HUES64 (cell line): ENCODE data around the gene CAPN9. TPM values are rescaled to one million over a fixed set of nuclear protein-coding genes. Genes with fewer than 3 reads are reported as not detected.
"Not testable (repeated sequence)": the region's sequence is repeated elsewhere in the genome, so short reads cannot be mapped to it uniquely, and the experiment has no call there.

Experiments used
- H3K27ac ChIP-seq: 2 replicates; pipeline ENCODE4 v1.7.0; 2013; ENCODE audit warnings: low read depth, low read length, inconsistent platforms
- H3K27me3 ChIP-seq: 2 replicates; pipeline ENCODE4 v1.6.1; 2013; ENCODE audit warnings: mild to moderate bottlenecking, low read length; ENCODE audit not compliant: insufficient read depth
- H3K36me3 ChIP-seq: 2 replicates; pipeline ENCODE4 v1.6.1; 2013; ENCODE audit warnings: mild to moderate bottlenecking, low read length; ENCODE audit not compliant: insufficient read depth
- H3K4me1 ChIP-seq: 2 replicates; pipeline ENCODE4 v1.6.1; 2013; ENCODE audit warnings: mild to moderate bottlenecking, low read length, moderate library complexity; ENCODE audit not compliant: insufficient read depth
- H3K4me3 ChIP-seq: 2 replicates; pipeline ENCODE4 v1.5.1; 2013; ENCODE audit warnings: mild to moderate bottlenecking, low read length, moderate library complexity
- H3K9ac ChIP-seq: 2 replicates; pipeline ENCODE4 v1.6.1; 2013; ENCODE audit warnings: mild to moderate bottlenecking, low read depth, low read length
- H3K9me3 ChIP-seq: 2 replicates; pipeline ENCODE4 v1.6.1; 2013; ENCODE audit warnings: low read depth, low read length; ENCODE audit not compliant: insufficient read depth
- WGBS: fragments of 150-250, 120-280 bp; methylation state at CpG from one replicate; pipeline ENCODE4 v1.1.7; 2013; ENCODE audit warnings: missing lambda C conversion rate; 5-methylcytosine and 5-hydroxymethylcytosine counted together
- polyA plus RNA-seq, 2 experiments: library from polyadenylated mRNA; stranded (reverse); fragments of 50-300 nt; gene quantifications; one replicate each; pipeline ENCODE4 v1.2.3, GENCODE V29; 2013

CAPN9 gene, protein sequence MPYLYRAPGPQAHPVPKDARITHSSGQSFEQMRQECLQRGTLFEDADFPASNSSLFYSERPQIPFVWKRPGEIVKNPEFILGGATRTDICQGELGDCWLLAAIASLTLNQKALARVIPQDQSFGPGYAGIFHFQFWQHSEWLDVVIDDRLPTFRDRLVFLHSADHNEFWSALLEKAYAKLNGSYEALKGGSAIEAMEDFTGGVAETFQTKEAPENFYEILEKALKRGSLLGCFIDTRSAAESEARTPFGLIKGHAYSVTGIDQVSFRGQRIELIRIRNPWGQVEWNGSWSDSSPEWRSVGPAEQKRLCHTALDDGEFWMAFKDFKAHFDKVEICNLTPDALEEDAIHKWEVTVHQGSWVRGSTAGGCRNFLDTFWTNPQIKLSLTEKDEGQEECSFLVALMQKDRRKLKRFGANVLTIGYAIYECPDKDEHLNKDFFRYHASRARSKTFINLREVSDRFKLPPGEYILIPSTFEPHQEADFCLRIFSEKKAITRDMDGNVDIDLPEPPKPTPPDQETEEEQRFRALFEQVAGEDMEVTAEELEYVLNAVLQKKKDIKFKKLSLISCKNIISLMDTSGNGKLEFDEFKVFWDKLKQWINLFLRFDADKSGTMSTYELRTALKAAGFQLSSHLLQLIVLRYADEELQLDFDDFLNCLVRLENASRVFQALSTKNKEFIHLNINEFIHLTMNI
- polyA plus RNA-seq (2013, experiment 1 of 2) = 0.75 TPM
- 0.19 TPM for polyA plus RNA-seq (2013, experiment 2 of 2)

DNA sequence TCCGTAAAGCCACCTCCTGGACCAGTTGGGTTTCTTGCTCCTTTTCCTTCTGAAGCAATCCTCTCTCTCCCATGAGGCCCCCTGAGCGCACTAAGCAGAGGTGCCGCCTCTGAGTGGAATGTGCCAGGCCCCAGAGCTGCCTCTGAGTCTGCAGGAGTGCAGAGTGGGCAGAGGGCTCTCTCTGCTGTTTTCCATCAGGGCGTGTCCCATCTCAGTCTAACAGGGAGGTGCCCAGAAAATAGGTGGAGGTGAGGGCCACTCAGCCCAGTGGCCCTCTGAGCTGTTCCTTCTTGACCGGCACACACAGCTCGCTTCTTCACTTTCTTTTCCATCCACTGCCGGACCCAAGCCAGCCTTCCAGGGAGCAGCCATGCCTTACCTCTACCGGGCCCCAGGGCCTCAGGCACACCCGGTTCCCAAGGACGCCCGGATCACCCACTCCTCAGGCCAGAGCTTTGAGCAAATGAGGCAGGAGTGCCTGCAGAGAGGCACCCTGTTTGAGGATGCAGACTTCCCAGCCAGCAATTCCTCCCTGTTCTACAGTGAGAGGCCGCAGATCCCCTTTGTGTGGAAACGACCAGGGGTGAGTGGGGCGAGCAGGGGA lies at the start of gene CAPN9:
CAPN9 (plus strand) TSS at position 262 of the 604 bp plus-strand sequence; CDS start at position 371, 109 bp downstream.
- Histone ChIP-seq H3K4me1 (peaks cover 38% of the 10 kb centered on the region), H3K36me3 (no peaks in the 10 kb centered on the region), H3K9ac (no peak within 1 kb of the TSS; the same call in 1 of the 2 replicates), H3K9me3 (no peaks in the 10 kb centered on the region), H3K27me3 (no peaks in the 10 kb centered on the region), H3K27ac (no peak within 1 kb of the TSS), H3K4me3 (no peak within 1 kb of the TSS)
- 90% methylated on average over 14 of the region's 14 CpGs for WGBS

DNA sequence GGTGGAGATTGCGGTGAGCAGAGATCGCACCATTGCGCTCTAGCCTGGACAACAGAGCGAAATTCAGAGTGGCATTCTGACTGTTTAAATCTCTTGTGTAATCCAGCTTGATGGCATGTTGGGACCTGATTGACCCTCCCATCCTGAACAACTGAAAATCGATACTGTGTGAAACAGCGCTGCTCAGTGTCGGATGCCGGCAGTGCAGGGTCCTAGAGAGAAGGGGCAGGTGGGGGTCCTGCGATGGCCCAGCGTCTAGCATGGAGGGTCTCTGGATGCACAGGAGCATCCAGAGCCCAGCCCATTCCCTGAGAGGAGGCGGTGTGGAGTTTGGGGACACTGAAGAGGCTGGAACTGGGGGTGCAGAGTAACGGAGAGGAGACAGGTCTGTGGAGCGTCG lies 49.1 kb upstream of the CAPN9 start:
- Histone ChIP-seq H3K4me3 (no peak overlapping the region), H3K27ac (no peak overlapping the region), H3K9ac (no peak overlapping the region), H3K27me3 (no peaks in the 10 kb centered on the region), H3K36me3 (peaks cover 12% of the 10 kb centered on the region), H3K4me1 (peaks cover 4% of the 10 kb centered on the region; the same call in 1 of the 2 replicates), H3K9me3 (no peaks in the 10 kb centered on the region)
- 93% methylated on average over 14 of the region's 14 CpGs for WGBS

DNA sequence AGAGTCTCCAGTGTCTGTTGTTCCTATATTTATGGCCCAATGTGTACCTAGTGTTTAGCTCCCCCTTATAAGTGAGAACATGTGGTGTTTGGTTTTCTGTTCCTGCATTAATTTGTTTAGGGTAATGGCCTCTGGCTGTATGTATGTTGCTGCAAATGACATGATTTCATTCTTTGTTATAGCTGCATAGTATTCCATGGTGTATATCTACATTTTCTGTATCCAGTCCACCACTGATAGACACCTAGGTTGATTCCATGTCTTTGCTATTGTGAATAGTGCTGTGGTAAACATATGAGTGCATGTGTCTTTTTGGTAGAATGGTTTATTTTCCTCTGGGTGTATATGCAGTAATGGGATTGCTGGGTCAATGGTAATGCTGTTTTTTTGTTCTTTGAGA lies 48.2 kb upstream of the CAPN9 start:
- H3K9me3 ChIP-seq, H3K9ac ChIP-seq, H3K27ac ChIP-seq, H3K27me3 ChIP-seq, H3K36me3 ChIP-seq, H3K4me3 ChIP-seq, H3K4me1 ChIP-seq: not testable (repeated sequence)

DNA sequence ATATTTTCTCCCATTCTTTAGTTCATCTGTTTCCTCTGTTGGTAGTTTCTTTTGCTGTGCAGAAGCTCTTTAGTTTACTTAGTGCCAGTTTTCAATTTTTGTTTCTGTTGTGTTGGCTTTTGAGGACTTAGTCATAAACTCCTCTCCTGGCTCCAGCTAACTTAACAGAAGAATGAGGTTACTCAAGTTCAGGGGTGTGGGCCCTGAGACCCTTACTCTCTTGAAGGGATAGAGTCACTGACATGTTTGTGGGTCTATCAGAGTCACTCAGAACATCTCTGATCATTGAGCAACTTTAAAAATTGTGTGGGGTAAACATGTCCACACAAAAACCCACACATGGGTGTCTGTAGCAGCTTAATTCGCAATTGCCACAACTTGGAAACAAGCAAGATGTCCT lies 47.5 kb upstream of the CAPN9 start:
- peaks cover 4% of the 10 kb centered on the region; the same call in 1 of the 2 replicates for H3K4me1 ChIP-seq
- H3K9me3 ChIP-seq = no peaks in the 10 kb centered on the region
- no peak overlapping the region for H3K4me3 ChIP-seq
- no peak overlapping the region for H3K9ac ChIP-seq
- H3K36me3 ChIP-seq = no peaks in the 10 kb centered on the region
- WGBS = 100% methylated on average over 1 of the region's 1 CpG
- no peaks in the 10 kb centered on the region for H3K27me3 ChIP-seq
- H3K27ac ChIP-seq = no peak overlapping the region

DNA sequence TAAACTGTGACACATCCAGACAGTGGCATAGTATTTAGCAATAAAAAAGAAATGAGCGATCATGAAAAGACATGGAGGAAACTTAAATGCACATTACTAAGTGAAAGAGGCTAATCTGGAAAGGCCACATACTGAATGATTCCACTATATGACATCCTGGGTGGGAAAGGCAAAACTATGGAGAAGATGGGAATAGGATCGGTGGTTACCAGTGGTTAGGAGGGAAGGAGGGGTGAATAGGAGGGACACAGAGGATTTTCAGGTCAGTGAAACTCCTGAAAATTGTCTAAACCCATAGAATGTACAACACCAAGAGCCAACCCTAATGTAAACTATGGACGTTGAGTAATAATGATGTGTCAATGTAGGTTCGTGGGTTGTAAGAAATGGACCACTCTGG lies 47.1 kb upstream of the CAPN9 start:
- Histone ChIP-seq H3K4me3 (no peak overlapping the region), H3K9ac (no peak overlapping the region), H3K36me3 (no peaks in the 10 kb centered on the region), H3K27ac (no peak overlapping the region), H3K9me3 (no peaks in the 10 kb centered on the region), H3K27me3 (no peaks in the 10 kb centered on the region), H3K4me1 (peaks cover 4% of the 10 kb centered on the region; the same call in 1 of the 2 replicates)
- 95% methylated on average over 4 of the region's 4 CpGs for WGBS

DNA sequence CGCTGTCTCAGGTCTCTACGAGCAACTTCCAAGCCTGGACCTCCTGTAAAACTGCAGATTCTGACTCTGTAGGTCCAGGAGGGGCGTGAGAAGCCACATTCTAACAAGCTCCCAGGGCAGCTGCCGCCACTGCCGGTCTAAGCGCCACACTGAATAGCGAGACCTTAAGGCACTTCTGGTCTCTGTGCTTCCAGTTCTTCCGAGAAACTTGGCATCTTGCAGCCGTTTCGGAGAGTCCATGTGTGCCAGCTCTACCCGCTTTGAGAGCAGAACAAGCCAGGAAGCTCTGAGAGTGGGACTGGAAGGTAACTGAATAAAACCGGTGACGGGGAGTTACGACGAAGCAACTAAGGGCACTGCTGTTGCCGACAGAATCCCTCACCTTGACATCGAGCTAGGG lies 45.8 kb upstream of the CAPN9 start:
- Histone ChIP-seq H3K27ac (no peak overlapping the region), H3K4me3 (no peak overlapping the region), H3K36me3 (no peaks in the 10 kb centered on the region), H3K9ac (no peak overlapping the region), H3K4me1 (peaks cover 4% of the 10 kb centered on the region; the same call in 1 of the 2 replicates), H3K9me3 (no peaks in the 10 kb centered on the region), H3K27me3 (no peaks in the 10 kb centered on the region)
- 93% methylated on average over 17 of the region's 17 CpGs for WGBS

DNA sequence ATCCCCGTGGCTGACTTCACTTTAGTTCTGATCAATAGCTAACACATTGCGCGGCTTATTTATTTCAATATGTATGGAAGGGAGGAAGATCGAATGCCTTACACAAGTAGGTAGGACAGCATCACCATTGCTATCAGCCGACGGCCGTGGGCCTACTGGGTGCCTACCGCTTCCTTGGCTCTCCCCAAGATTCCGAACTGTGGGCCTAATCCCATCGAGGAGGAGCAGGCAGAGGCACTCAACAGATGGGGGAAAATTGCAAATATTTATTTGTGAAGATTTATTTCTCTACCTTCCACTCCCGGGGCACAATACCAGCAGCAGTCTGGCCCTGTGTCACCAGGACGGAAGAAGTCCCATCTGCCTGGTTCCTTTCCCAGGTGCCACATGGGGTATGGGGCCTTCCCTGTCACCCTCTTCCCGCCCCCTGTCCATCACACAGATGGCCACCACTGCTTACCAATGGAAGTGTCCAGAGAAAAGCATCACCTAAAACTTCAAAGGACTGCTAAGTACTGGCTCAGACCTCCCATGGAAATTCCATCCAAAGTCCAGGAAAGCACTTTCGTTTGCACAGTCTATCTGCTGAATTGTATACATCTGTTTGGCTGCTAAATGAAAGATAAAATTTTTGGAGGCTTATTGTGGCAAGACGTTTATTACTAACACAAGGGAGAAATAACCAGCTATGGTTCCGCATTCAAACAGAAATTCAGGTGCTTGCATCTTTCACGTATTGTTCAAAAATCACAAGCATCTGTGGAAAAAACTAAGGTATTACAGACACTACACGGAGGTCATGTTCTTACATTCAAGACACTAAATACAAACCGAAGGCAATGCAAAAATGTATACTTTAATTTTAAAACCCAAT lies 45.1 kb upstream of the CAPN9 start:
- Histone ChIP-seq H3K27me3 (no peaks in the 10 kb centered on the region), H3K36me3 (no peaks in the 10 kb centered on the region), H3K9ac (no peak overlapping the region), H3K9me3 (no peaks in the 10 kb centered on the region), H3K4me3 (no peak overlapping the region), H3K27ac (no peak overlapping the region), H3K4me1 (peaks cover 4% of the 10 kb centered on the region; the same call in 1 of the 2 replicates)
- 94% methylated on average over 19 of the region's 19 CpGs for WGBS

DNA sequence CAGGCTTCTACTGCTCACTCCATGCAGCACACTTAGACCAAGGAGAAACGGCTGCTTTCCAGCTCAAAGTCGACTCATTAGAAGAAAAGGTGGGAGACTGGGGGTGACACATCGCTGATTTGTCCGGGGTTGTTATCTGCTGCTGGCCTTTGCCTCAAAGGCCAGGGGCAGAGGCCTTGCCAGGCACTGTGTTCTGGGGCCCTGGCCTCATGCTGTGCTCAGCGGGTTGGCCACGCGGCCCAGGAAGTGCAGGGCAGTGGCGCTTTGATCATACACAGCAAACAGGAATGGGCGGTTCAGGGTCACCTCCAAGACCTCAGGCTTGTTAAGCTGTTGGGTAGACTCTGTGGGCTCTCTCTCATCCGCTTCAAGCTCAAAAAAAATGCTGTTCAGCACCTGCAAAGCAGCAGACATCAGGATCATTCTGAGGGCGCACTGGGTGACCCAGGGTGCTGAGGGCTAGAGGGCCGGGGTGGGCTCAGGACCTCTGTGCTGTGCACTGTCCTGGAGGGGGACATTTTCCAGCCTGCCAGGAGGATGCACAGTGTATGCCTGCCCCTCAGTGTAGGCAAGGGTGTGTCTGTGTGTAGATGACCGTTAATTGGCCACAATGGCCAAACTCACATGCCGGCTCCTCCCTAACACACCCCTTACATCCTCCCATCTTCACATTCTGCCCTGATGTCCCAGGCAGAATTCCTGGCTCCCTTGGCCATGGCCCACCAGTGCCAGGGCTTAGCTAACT lies 44.1 kb upstream of the CAPN9 start:
- H3K4me1 ChIP-seq = peaks cover 4% of the 10 kb centered on the region; the same call in 1 of the 2 replicates
- no peak overlapping the region for H3K9ac ChIP-seq
- H3K36me3 ChIP-seq = no peaks in the 10 kb centered on the region
- no peak overlapping the region for H3K27ac ChIP-seq
- H3K27me3 ChIP-seq = no peaks in the 10 kb centered on the region
- WGBS = 80% methylated on average over 14 of the region's 14 CpGs
- no peak overlapping the region for H3K4me3 ChIP-seq
- H3K9me3 ChIP-seq = no peaks in the 10 kb centered on the region

DNA sequence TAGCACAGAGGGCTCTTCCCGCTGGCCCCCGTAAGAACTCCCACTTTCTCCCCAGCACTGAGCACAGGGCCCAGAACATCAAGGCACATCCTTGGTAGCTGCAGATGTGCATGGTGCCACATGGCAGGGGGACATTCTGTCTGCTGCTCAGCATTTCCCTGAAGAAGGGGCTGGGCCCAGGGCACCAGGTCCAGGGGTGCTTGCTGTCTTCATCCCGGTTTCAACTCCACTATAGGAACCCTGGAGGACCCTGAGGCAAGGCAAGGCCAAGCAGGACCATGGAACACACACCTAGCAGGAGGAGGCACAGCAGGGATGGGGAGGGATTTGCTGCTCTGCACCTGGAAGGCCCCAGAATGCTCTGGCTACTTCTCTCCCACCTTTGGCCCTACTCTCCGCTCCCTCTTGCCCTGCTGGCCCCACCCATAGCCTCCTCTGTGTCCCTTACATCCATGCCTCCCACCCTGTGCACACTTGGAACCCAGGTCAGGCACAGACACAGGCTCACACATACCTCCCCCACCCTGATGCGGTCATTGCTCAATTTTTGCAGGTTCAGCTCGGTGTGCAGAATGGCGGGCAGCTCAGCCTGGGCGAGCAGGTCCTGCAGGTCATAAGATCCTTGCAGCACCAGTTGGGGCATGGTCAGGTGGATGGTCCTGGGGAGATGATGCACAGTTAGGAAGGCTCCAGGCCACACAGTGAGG lies 43.4 kb upstream of the CAPN9 start:
- H3K9ac ChIP-seq = no peak overlapping the region
- H3K27ac ChIP-seq = no peak overlapping the region
- H3K4me3 ChIP-seq = no peak overlapping the region
- H3K36me3 ChIP-seq = no peaks in the 10 kb centered on the region
- 96% methylated on average over 8 of the region's 8 CpGs for WGBS
- H3K4me1 ChIP-seq = peaks cover 4% of the 10 kb centered on the region; the same call in 1 of the 2 replicates
- no peaks in the 10 kb centered on the region for H3K27me3 ChIP-seq
- H3K9me3 ChIP-seq = no peaks in the 10 kb centered on the region

DNA sequence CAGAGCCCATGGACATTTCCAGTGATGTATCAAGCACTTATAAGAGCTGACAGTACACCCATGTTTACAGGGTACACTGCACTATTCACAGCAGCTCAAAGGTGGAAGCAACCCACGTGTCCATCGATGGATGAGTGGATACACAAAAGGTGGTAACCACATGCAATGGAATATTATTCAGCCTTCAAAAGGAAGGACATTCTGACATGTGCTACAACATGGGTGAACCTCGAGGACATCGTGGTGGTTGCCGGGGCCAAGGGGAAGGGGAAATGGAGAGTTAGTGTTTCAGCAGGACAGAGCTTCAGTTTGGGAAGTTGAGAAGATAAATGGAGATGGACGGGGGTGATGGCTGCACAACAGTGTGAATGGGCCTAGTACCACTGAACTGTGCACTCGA lies 42.4 kb upstream of the CAPN9 start:
- no peak overlapping the region for H3K9ac ChIP-seq
- no peaks in the 10 kb centered on the region for H3K27me3 ChIP-seq
- H3K36me3 ChIP-seq = no peaks in the 10 kb centered on the region
- no peak overlapping the region for H3K4me3 ChIP-seq
- H3K27ac ChIP-seq = no peak overlapping the region
- 94% methylated on average over 7 of the region's 7 CpGs for WGBS
- H3K4me1 ChIP-seq = peaks cover 4% of the 10 kb centered on the region; the same call in 1 of the 2 replicates
- no peaks in the 10 kb centered on the region for H3K9me3 ChIP-seq
